CD8-positive, alpha-beta memory T cell (primary cell): ENCODE measurements around the gene CACNB3. TPM values are rescaled to one million over a fixed set of nuclear protein-coding genes. Genes with fewer than 3 reads are reported as not detected.
A peak's percentile ranks its signal among the peaks of the same experiment; 100 is the strongest.

Source experiments
- CTCF ChIA-PET: fragments of 350-600 bp; sonication (Branson Sonifier 250); formaldehyde crosslinking; loops from one replicate; lab custom pipeline; 2021; ENCODE audit warnings: antibody characterized with exemption; lab: Charles Lee
- POLR2A ChIA-PET: fragments of 350-600 bp; sonication (Branson Sonifier 250); formaldehyde crosslinking; loops from one replicate; lab custom pipeline; 2021; ENCODE audit warnings: antibody characterized with exemption; lab: Charles Lee
- DNase-seq, 5 donors: peaks; one replicate each; pipeline versions ENCODE4 v3.0.0 to v3.0.0-alpha.2; 2020 to 2022; ENCODE audit warnings: mixed read lengths in 1 of 5
- H3K27ac ChIP-seq: one replicate; pipeline ENCODE4 v1.7.0; 2013; ENCODE audit warnings: low read depth, mild to moderate bottlenecking, low read length, moderate library complexity
- H3K27me3 ChIP-seq: 2 replicates; pipeline ENCODE4 v1.7.0; 2013; ENCODE audit warnings: low read length, mild to moderate bottlenecking; ENCODE audit not compliant: insufficient read depth, poor library complexity, severe bottlenecking
- H3K36me3 ChIP-seq: 2 replicates; pipeline ENCODE4 v1.7.0; 2013; ENCODE audit warnings: mild to moderate bottlenecking, low read length, moderate library complexity; ENCODE audit not compliant: insufficient read depth
- H3K4me1 ChIP-seq: 2 replicates; pipeline ENCODE4 v1.7.0; 2013; ENCODE audit warnings: mild to moderate bottlenecking, low read length, moderate library complexity; ENCODE audit not compliant: insufficient read depth
- H3K4me3 ChIP-seq: 2 replicates; pipeline ENCODE4 v1.7.0; 2013; ENCODE audit warnings: mild to moderate bottlenecking, low read length
- H3K9me3 ChIP-seq: 2 replicates; pipeline ENCODE4 v1.7.0; 2013; ENCODE audit warnings: mild to moderate bottlenecking, low read length
- H3K27ac Mint-ChIP-seq, 8 donors: one replicate each; pipeline ENCODE4 v1.8.0; 2020 to 2021; ENCODE audit warnings: mixed read lengths in 8 of 8, mild to moderate bottlenecking in 6 of 8, inconsistent platforms in 3 of 8, moderate library complexity in 3 of 8
- H3K27me3 Mint-ChIP-seq, 2 donors: one replicate each; pipeline ENCODE4 v1.8.0; 2020 to 2021; ENCODE audit warnings: mixed read lengths in 2 of 2, mild to moderate bottlenecking in 1 of 2, moderate library complexity in 1 of 2
- H3K36me3 Mint-ChIP-seq, 3 donors: one replicate each; pipeline ENCODE4 v1.8.0; 2020 to 2021; ENCODE audit warnings: mixed read lengths in 3 of 3, inconsistent platforms in 1 of 3, mild to moderate bottlenecking in 1 of 3
- H3K4me1 Mint-ChIP-seq, 3 donors: one replicate each; pipeline ENCODE4 v1.8.0; 2020 to 2021; ENCODE audit warnings: mixed read lengths in 3 of 3, inconsistent platforms in 1 of 3, mild to moderate bottlenecking in 1 of 3
- H3K4me3 Mint-ChIP-seq, 7 donors: one replicate each; pipeline ENCODE4 v1.8.0; 2020 to 2021; ENCODE audit warnings: mixed read lengths in 7 of 7, mild to moderate bottlenecking in 6 of 7, moderate library complexity in 4 of 7, inconsistent platforms in 2 of 7
- H3K9me3 Mint-ChIP-seq, 5 donors: one replicate each; pipeline ENCODE4 v1.8.0; 2020 to 2022; ENCODE audit warnings: mixed read lengths in 5 of 5, mild to moderate bottlenecking in 3 of 5, moderate library complexity in 2 of 5, inconsistent platforms in 1 of 5
- polyA plus RNA-seq: library from polyadenylated mRNA; unstranded; fragments of 300-500 nt; fragmentation: Illumina TruSeq; gene quantifications from one replicate; pipeline ENCODE4 v1.2.3, GENCODE V29; 2021
- total RNA-seq, 2 experiments: library from RNA; stranded (reverse); gene quantifications; one replicate each; pipeline ENCODE4 v1.2.3, GENCODE V29; 2021

The CACNB3 gene
- total and polyA plus RNA-seq, 3 experiments from 2014 or later: 3.2 to 6.6 (median 6.3) TPM

DNA sequence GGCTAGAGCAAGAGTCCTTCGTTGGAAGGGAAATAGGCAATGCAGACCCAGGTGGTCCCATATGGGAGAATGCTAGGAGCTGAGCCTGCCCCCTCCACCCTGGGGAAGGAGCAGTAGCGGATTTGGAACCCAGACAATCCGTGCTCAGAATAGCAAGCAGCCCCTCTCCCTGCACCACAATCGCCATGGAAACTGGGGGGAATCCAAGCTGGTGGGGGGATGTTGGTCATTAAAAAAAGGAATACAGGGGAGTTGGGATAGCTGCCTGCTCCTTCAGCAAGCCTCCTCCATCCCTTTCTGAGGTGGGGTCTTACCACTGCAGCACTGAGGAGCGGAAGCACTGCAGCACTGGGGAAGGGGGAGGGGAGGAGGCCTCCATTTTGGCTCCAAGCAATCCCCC is 44.5 kb downstream of the CACNB3 start:
- peaks cover 0 to 2% (median 0%) of the 10 kb centered on the region in 5 donors for H3K9me3 Mint-ChIP-seq
- Histone ChIP-seq H3K27me3 (peaks cover 22% of the 10 kb centered on the region), H3K4me3 (no peak overlapping the region), H3K36me3 (no peaks in the 10 kb centered on the region), H3K27ac (no peak overlapping the region), H3K4me1 (peaks cover 22% of the 10 kb centered on the region), H3K9me3 (no peaks in the 10 kb centered on the region)
- no peak overlapping the region for H3K4me3 Mint-ChIP-seq
- H3K27me3 Mint-ChIP-seq: peaks cover 26 to 30% of the 10 kb centered on the region in 2 donors
- H3K27ac Mint-ChIP-seq: no peak overlapping the region
- POLR2A ChIA-PET: no interaction called here
- no peak for DNase-seq
- H3K36me3 Mint-ChIP-seq: peaks cover 0 to 5% (median 2%) of the 10 kb centered on the region in 3 donors
- peaks cover 21 to 27% (median 24%) of the 10 kb centered on the region in 3 donors for H3K4me1 Mint-ChIP-seq
- CTCF ChIA-PET: interaction anchor here (1.1 to 3.1 kb wide), 2 partner anchors 10 to 28 kb away, joined by 3 to 15 read pairs; partner anchors contain the start of gene DDX23

DNA sequence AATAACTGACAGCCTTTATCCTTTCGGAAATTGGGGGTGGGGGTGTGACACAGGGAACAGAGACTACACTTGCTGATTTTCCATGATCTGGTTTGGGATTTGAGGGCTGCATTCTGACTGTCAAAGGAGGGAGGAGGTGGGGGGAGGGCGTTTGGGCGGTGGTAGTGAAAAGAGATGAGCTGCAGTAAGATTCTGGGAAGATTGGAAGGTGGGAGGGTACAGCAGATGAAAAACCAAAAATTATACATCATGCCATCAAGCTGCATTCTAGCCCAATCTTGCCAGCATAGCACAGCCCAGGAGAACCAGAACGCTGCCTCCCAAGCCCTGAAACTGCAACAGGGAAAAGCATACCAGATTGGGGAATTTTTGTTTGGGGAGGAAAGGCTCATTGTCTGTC is 45.0 kb downstream of the CACNB3 start:
- CTCF ChIA-PET: interaction anchor here (3.1 kb wide), 1 partner anchor 10 kb away, joined by 15 read pairs; the partner anchor contains the start of gene DDX23
- H3K4me3 ChIP-seq: no peak overlapping the region
- no peak overlapping the region for H3K27ac Mint-ChIP-seq
- peaks cover 26 to 30% of the 10 kb centered on the region in 2 donors for H3K27me3 Mint-ChIP-seq
- no peaks in the 10 kb centered on the region for H3K36me3 ChIP-seq
- no peak overlapping the region for H3K27ac ChIP-seq
- peaks cover 0 to 2% (median 0%) of the 10 kb centered on the region in 5 donors for H3K9me3 Mint-ChIP-seq
- H3K36me3 Mint-ChIP-seq: peaks cover 0 to 5% (median 2%) of the 10 kb centered on the region in 3 donors
- no peaks in the 10 kb centered on the region for H3K9me3 ChIP-seq
- no peak for DNase-seq
- POLR2A ChIA-PET: no interaction called here
- H3K27me3 ChIP-seq: peaks cover 22% of the 10 kb centered on the region
- H3K4me3 Mint-ChIP-seq: peak overlapping the region in 1 of 7 donors; percentile 24
- peaks cover 21 to 27% (median 24%) of the 10 kb centered on the region in 3 donors for H3K4me1 Mint-ChIP-seq
- peaks cover 22% of the 10 kb centered on the region for H3K4me1 ChIP-seq

DNA sequence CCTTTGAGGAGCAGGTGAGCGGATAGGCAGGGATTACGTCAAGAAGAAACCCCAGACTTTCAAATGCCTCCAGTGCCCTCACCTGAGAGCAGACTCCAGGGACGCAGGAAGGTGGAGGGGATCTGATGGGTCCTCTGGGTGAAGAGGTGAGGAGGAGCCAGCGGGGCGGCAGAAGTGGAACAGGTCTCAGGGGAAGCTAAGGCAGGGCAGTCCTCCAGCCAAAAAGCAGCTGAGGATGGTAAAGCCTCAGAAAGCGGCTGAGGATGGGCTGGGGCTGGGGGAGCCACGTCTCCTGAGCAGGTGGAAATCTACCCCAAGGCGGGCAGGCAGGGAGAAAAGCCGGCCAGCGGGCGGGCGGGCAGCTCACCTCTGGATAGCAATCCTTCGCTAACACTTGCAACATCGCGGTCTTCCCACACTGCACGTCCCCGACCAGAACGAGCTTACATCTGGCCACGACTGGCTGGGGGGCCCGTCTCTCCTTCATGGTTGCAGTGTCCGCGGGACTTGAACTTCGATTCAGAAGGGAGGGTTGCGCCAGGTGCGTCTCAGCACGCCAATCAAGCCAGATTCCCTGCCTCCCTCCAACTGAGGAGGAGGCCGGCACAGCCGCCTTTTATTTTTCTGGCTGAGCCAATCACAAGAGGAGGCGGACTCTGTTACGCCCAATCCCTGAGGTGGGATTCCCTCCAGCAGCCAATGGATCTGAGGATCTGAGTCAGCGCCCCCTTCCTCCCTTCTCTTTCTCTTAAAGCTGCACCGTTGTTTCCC is 47.2 kb downstream of the CACNB3 start, which contains the start of gene RND1:
TSS of gene RND1 (minus strand) at position 590 of the 771 bp plus-strand sequence. CDS start at position 487, 103 bp downstream.
- Mint-ChIP-seq H3K4me1 (peaks cover 21 to 27% (median 24%) of the 10 kb centered on the region in 3 donors), H3K27me3 (peaks cover 26 to 30% of the 10 kb centered on the region in 2 donors), H3K27ac (peak within 1 kb of the TSS; percentile 55 to 96 (median 88)), H3K36me3 (peaks cover 0 to 5% (median 2%) of the 10 kb centered on the region in 3 donors), H3K9me3 (peaks cover 0 to 2% (median 0%) of the 10 kb centered on the region in 5 donors), H3K4me3 (peak within 1 kb of the TSS; percentile 90 to 96 (median 93))
- ChIA-PET CTCF (interaction anchor here (1.2 to 6.5 kb wide), 8 partner anchors 13 to 123 kb away, joined by 3 to 49 read pairs (median 6); partner anchors contain the start of genes DDX23 and WNT1), POLR2A (interaction anchor here (0.6 to 1.9 kb wide), 7 partner anchors 9 to 61 kb away, joined by 3 to 20 read pairs (median 5); partner anchors contain the start of genes DDX23 and FKBP11)
- peak within 1 kb of the TSS; percentile 84 for H3K4me3 ChIP-seq
- H3K9me3 ChIP-seq: no peaks in the 10 kb centered on the region
- H3K27me3 ChIP-seq: peaks cover 22% of the 10 kb centered on the region
- peak; percentile 75 to 90 (median 86) for DNase-seq
- peak within 1 kb of the TSS; percentile 39 for H3K27ac ChIP-seq
- no peaks in the 10 kb centered on the region for H3K36me3 ChIP-seq
- H3K4me1 ChIP-seq: peaks cover 22% of the 10 kb centered on the region

DNA sequence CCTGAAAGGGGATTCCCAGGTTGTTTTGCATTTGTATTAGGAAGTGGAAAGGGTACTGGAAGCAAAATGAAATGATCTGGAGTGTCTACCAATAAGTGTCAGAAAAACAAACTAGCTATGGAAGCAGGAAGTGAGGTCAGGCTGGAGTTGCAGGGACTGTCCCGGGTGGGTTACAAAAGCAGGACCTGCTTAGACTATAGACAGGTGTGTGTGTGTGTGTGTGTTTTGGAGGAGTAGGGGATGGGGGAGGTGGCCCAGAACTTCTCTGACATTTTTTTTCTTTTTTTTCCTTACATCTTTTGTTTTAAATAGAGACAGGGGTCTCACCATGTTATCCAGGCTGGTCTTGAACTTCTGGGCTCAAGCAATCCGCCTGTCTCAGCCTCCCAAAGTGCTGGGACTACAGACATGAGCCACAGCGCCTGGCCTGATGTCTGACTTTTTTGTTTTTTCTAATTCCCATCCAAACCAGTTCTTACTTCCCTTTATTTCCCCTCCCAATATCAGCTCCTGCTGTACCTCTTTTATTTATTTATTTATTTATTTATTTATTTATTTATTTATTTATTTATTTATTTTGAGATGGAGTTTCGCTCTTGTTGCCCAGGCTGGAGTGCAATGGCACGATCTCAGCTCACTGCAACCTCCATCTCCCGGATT is 47.9 kb downstream of the CACNB3 start:
- ChIA-PET CTCF (interaction anchor here (1.2 to 6.5 kb wide), 8 partner anchors 14 to 122 kb away, joined by 3 to 49 read pairs (median 6); partner anchors contain the start of genes DDX23 and WNT1), POLR2A (interaction anchor here (0.7 to 1.9 kb wide), 5 partner anchors 10 to 59 kb away, joined by 3 to 20 read pairs (median 5); partner anchors contain the start of genes DDX23 and FKBP11)
- Histone ChIP-seq H3K36me3 (no peaks in the 10 kb centered on the region), H3K27me3 (peaks cover 22% of the 10 kb centered on the region), H3K4me1 (peaks cover 22% of the 10 kb centered on the region), H3K27ac (no peak overlapping the region), H3K9me3 (no peaks in the 10 kb centered on the region), H3K4me3 (peak overlapping the region; percentile 84)
- peak overlapping the region; percentile 90 to 96 (median 93) for H3K4me3 Mint-ChIP-seq
- peaks cover 0 to 2% (median 0%) of the 10 kb centered on the region in 5 donors for H3K9me3 Mint-ChIP-seq
- no peak for DNase-seq
- peaks cover 26 to 28% of the 10 kb centered on the region in 2 donors for H3K27me3 Mint-ChIP-seq
- H3K4me1 Mint-ChIP-seq: peaks cover 21 to 27% (median 24%) of the 10 kb centered on the region in 3 donors
- peak overlapping the region; percentile 55 to 96 (median 86) for H3K27ac Mint-ChIP-seq
- H3K36me3 Mint-ChIP-seq: peaks cover 0 to 5% (median 2%) of the 10 kb centered on the region in 3 donors

DNA sequence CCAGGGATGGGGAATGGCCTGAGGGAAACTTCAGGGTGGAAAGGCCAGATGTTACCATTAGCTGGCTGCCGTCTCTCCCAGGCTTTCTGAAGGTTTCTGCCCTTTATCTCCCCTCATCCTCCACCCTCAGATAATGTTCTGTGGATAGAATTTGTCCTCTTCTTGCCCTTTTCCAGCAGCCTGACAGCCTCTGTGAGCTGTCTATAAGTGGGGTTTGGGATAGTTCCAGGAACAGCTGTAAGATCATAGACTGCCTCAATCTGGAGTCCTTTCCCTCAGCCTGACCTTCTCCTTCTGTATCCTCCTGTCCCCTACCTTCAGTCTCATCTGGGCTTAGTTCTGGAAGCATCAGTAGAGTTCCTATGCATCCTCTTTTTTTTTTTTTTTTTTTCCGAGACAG is 50.2 kb downstream of the CACNB3 start:
- H3K36me3 Mint-ChIP-seq: peaks cover 0 to 5% (median 2%) of the 10 kb centered on the region in 3 donors
- POLR2A ChIA-PET: interaction anchor here (0.7 kb wide), 1 partner anchor 68 kb away, joined by 6 read pairs; no protein-coding TSS in a partner anchor

DNA sequence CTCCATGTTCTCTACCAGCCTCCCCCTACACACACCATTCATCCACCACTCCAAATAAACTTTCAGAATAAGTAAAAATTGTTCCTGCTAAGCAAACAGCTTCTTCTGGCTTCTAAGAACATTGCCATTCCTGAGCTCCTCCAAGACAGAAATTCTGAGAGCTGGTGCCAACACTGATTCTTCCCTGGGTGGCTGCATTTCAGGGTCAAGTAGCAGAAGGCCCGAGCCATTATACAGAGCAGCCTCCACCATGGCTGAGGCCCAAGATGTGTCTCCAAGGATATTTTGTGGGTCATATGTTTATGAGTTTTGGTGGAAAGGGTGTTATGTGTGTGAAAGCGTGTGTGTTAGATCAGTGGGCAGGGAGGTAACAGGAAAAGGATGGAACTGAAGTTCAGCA is 50.9 kb downstream of the CACNB3 start:
- Histone ChIP-seq H3K4me1 (peaks cover 16% of the 10 kb centered on the region), H3K4me3 (no peak overlapping the region), H3K27ac (no peak overlapping the region), H3K27me3 (peaks cover under 1% of the 10 kb centered on the region), H3K9me3 (no peaks in the 10 kb centered on the region), H3K36me3 (no peaks in the 10 kb centered on the region)
- ChIA-PET CTCF (interaction anchor here (0.6 to 6.5 kb wide), 4 partner anchors 21 to 147 kb away, joined by 3 to 36 read pairs (median 3); no protein-coding TSS in a partner anchor), POLR2A (no interaction called here)
- Mint-ChIP-seq H3K9me3 (no peaks in the 10 kb centered on the region), H3K4me3 (no peak overlapping the region), H3K27me3 (peaks cover under 1 to 8% of the 10 kb centered on the region in 2 donors), H3K4me1 (peaks cover 18 to 21% (median 20%) of the 10 kb centered on the region in 3 donors), H3K27ac (no peak overlapping the region), H3K36me3 (peaks cover 0 to 5% (median 2%) of the 10 kb centered on the region in 3 donors)
- DNase-seq: no peak

More for the DNA sequence above, 50.2 kb downstream of the CACNB3 start:
- no peaks in the 10 kb centered on the region for H3K9me3 Mint-ChIP-seq
- H3K27ac Mint-ChIP-seq: peak overlapping the region in 1 of 8 donors; percentile 61
- Histone ChIP-seq H3K4me3 (no peak overlapping the region), H3K9me3 (no peaks in the 10 kb centered on the region), H3K4me1 (peaks cover 22% of the 10 kb centered on the region), H3K36me3 (no peaks in the 10 kb centered on the region), H3K27ac (no peak overlapping the region), H3K27me3 (peaks cover 8% of the 10 kb centered on the region)
- no peak for DNase-seq
- H3K4me1 Mint-ChIP-seq: peaks cover 21 to 27% (median 24%) of the 10 kb centered on the region in 3 donors
- CTCF ChIA-PET: interaction anchor here (0.7 to 6.5 kb wide), 6 partner anchors 16 to 146 kb away, joined by 3 to 49 read pairs (median 9); partner anchors contain the start of gene DDX23
- H3K4me3 Mint-ChIP-seq: no peak overlapping the region
- H3K27me3 Mint-ChIP-seq: peaks cover 6 to 14% of the 10 kb centered on the region in 2 donors

DNA sequence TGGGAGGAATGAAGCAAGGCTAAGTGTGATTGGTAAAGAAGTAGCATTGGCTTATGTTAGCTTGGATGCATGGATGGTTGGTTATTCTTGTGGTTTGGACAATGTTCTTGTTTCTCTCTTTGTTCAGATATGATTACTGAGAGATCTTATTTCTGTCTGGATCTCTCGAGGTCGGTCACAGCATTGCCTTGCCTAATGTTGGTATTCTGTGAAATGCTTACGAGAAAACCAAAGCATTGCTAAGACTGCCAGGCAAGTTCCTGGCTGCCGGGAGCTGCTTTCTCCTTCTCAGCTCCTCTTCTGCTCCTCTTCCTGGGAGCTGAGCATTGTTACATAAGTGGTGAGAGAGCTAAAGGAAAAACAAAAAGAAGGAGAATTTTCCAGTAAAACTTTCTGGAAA is 54.8 kb downstream of the CACNB3 start:
- Mint-ChIP-seq H3K4me1 (no peaks in the 10 kb centered on the region), H3K36me3 (no peaks in the 10 kb centered on the region), H3K27me3 (no peaks in the 10 kb centered on the region), H3K4me3 (no peak overlapping the region), H3K9me3 (no peaks in the 10 kb centered on the region), H3K27ac (peak overlapping the region in 1 of 8 donors; percentile 42)
- Histone ChIP-seq H3K9me3 (no peaks in the 10 kb centered on the region), H3K27ac (no peak overlapping the region), H3K4me3 (no peak overlapping the region), H3K4me1 (no peaks in the 10 kb centered on the region), H3K36me3 (no peaks in the 10 kb centered on the region), H3K27me3 (no peaks in the 10 kb centered on the region)
- ChIA-PET CTCF (interaction anchor here (1.0 to 1.8 kb wide), 3 partner anchors 11 to 104 kb away, joined by 3 to 6 read pairs (median 3); no protein-coding TSS in a partner anchor), POLR2A (no interaction called here)
- no peak for DNase-seq
